Spleen (tissue), 7 donors: ENCODE measurements around the gene IL18.

ENCODE experiments used
- CTCF ChIP-seq, 11 experiments: fragments of 200-600 bp in 7 of 11; fragments of 450-650 bp in 4 of 11; sonication (generic) in 4 of 11; IDR thresholded peaks in 8 of 11; conservative IDR thresholded peaks in 3 of 11; 1 replicate in 7 of 11; 2 replicates in 4 of 11; pipeline versions ENCODE4 v1.4.0 to v1.8.0; 2016 to 2021; ENCODE audit warnings: antibody characterized with exemption in 11 of 11, inconsistent platforms in 4 of 11, mild to moderate bottlenecking in 1 of 11
- POLR2A ChIP-seq, 3 donors: fragments of 450-650 bp; IDR thresholded peaks; one replicate each; pipeline ENCODE4 v1.5.1; 2017; ENCODE audit warnings: antibody characterized with exemption in 3 of 3, mild to moderate bottlenecking in 1 of 3
- donor health status: DM: no; HTN: no; CAD: no; lungs with moderate emphysema.
- donor health status: DM: no; HTN: no; CAD: no.
- donor health status: DM: no; HTN: no; CAD: no.

- TF ChIP-seq CTCF (IDR thresholded peaks at IDR 0.05 in 8 of 11, conservative IDR thresholded peaks at IDR 0.05 in 3 of 11) (no peak), POLR2A (IDR thresholded peaks at IDR 0.05) (no peak)
These were observed 29.4 kb downstream of the IL18 start for GRCh38 chr11:112134473-112134872.
